CD4-positive, CD25-positive, alpha-beta regulatory T cell (primary cell): ENCODE data around the gene CACNA2D3. TPM values are rescaled to one million over a fixed set of nuclear protein-coding genes. Genes with fewer than 3 reads are reported as not detected.
"Not testable (repeated sequence)": the region's sequence is repeated elsewhere in the genome, so short reads cannot be mapped to it uniquely, and the experiment has no call there.

ENCODE experiments used
- ATAC-seq, 2 donors: fragments of 150-1000 bp; cut with Tn5 transposase; one replicate each; pipeline ENCODE4 v1.10.0; 2021; ENCODE audit warnings: low read depth in 2 of 2, moderate number of reproducible peaks in 2 of 2, moderate library complexity in 1 of 2
- DNase-seq, 3 donors: peaks; one replicate each; pipeline versions ENCODE4 v3.0.0 to v3.0.0-alpha.2; 2012 to 2022; ENCODE audit warnings: mixed read lengths in 1 of 3
- H3K27ac ChIP-seq: one replicate; pipeline ENCODE4 v1.7.0; 2013; ENCODE audit warnings: mild to moderate bottlenecking, low read length; ENCODE audit not compliant: insufficient read depth, poor library complexity, severe bottlenecking
- H3K27me3 ChIP-seq: one replicate; pipeline ENCODE4 v1.7.0; 2013; ENCODE audit warnings: low read length; ENCODE audit not compliant: control insufficient read depth, insufficient read depth
- H3K36me3 ChIP-seq: one replicate; pipeline ENCODE4 v1.7.0; 2013; ENCODE audit warnings: mild to moderate bottlenecking, low read length, moderate library complexity; ENCODE audit not compliant: control insufficient read depth, insufficient read depth
- H3K4me1 ChIP-seq: 2 replicates; pipeline ENCODE4 v1.7.0; 2013; ENCODE audit warnings: mild to moderate bottlenecking, low read length; ENCODE audit not compliant: insufficient read depth, control insufficient read depth, poor library complexity, severe bottlenecking
- H3K4me3 ChIP-seq: one replicate; pipeline ENCODE4 v1.7.0; 2013; ENCODE audit warnings: low read depth, mild to moderate bottlenecking, low read length, moderate library complexity
- H3K9me3 ChIP-seq, 2 experiments: 1 replicate in 1 of 2; 2 replicates in 1 of 2; pipeline ENCODE4 v1.7.0; 2013; ENCODE audit warnings: low read length in 2 of 2, mild to moderate bottlenecking in 1 of 2, moderate library complexity in 1 of 2; ENCODE audit not compliant: control insufficient read depth in 2 of 2
- H3K27ac Mint-ChIP-seq, 3 donors: one replicate each; pipeline ENCODE4 v1.8.0; 2020 to 2022; ENCODE audit warnings: mild to moderate bottlenecking in 3 of 3, mixed read lengths in 3 of 3, moderate library complexity in 2 of 3
- H3K27me3 Mint-ChIP-seq: one replicate; pipeline ENCODE4 v1.8.0; 2022; ENCODE audit warnings: mild to moderate bottlenecking, mixed read lengths
- H3K36me3 Mint-ChIP-seq: one replicate; pipeline ENCODE4 v1.8.0; 2020; ENCODE audit warnings: mixed read lengths
- H3K4me1 Mint-ChIP-seq, 4 donors: one replicate each; pipeline ENCODE4 v1.8.0; 2020 to 2022; ENCODE audit warnings: mixed read lengths in 4 of 4, mild to moderate bottlenecking in 1 of 4
- H3K4me3 Mint-ChIP-seq, 4 donors: one replicate each; pipeline ENCODE4 v1.8.0; 2020 to 2022; ENCODE audit warnings: mild to moderate bottlenecking in 4 of 4, mixed read lengths in 4 of 4, moderate library complexity in 3 of 4
- H3K9me3 Mint-ChIP-seq, 7 donors: one replicate each; pipeline ENCODE4 v1.8.0; 2020 to 2022; ENCODE audit warnings: mixed read lengths in 7 of 7, mild to moderate bottlenecking in 3 of 7, moderate library complexity in 2 of 7
- polyA plus RNA-seq, 4 donors: library from polyadenylated mRNA; unstranded; fragments of 300-500 nt; fragmentation: Illumina TruSeq; gene quantifications; one replicate each; pipeline ENCODE4 v1.2.3, GENCODE V29; 2021
- total RNA-seq: library from RNA; stranded (reverse); gene quantifications from one replicate; pipeline ENCODE4 v1.2.3, GENCODE V29; 2022

The CACNA2D3 gene
- total and polyA plus RNA-seq, 5 donors from 2014 or later: not detected

- no peaks in the 10 kb centered on the region for H3K9me3 ChIP-seq
- H3K36me3 ChIP-seq: no peaks in the 10 kb centered on the region
- Mint-ChIP-seq H3K4me1 (no peaks in the 10 kb centered on the region), H3K36me3 (no peaks in the 10 kb centered on the region), H3K4me3 (no peak overlapping the region), H3K9me3 (peaks cover 0 to 6% (median 2%) of the 10 kb centered on the region in 7 donors), H3K27ac (no peak overlapping the region), H3K27me3 (no peaks in the 10 kb centered on the region)
- H3K27me3 ChIP-seq: no peaks in the 10 kb centered on the region
- DNase-seq (no peak), ATAC-seq (no peak)
- no peaks in the 10 kb centered on the region for H3K4me1 ChIP-seq
- H3K4me3 ChIP-seq: no peak overlapping the region
- no peak overlapping the region for H3K27ac ChIP-seq
Measured at GRCh38 chr3:54633444-54634121, 511.2 kb downstream of the CACNA2D3 start.

GRCh38 chr3:54634122-54634469, 511.7 kb downstream of the CACNA2D3 start:
- H3K9me3 ChIP-seq: no peaks in the 10 kb centered on the region
- no peak overlapping the region for H3K4me3 Mint-ChIP-seq
- H3K27me3 ChIP-seq: no peaks in the 10 kb centered on the region
- H3K27ac ChIP-seq: no peak overlapping the region
- no peaks in the 10 kb centered on the region for H3K4me1 ChIP-seq
- H3K27ac Mint-ChIP-seq: no peak overlapping the region
- H3K9me3 Mint-ChIP-seq: peaks cover 0 to 6% (median 1%) of the 10 kb centered on the region in 7 donors
- no peaks in the 10 kb centered on the region for H3K4me1 Mint-ChIP-seq
- no peaks in the 10 kb centered on the region for H3K36me3 Mint-ChIP-seq
- no peak overlapping the region for H3K4me3 ChIP-seq
- ATAC-seq: no peak
- H3K36me3 ChIP-seq: no peaks in the 10 kb centered on the region
- peaks cover 4% of the 10 kb centered on the region for H3K27me3 Mint-ChIP-seq
- DNase-seq: no peak

GRCh38 chr3:54639790-54640372, 517.5 kb downstream of the CACNA2D3 start:
- not testable (repeated sequence) for H3K36me3 ChIP-seq, H3K4me3 Mint-ChIP-seq
- H3K27me3 Mint-ChIP-seq: peaks cover 21% of the 10 kb centered on the region

DNA sequence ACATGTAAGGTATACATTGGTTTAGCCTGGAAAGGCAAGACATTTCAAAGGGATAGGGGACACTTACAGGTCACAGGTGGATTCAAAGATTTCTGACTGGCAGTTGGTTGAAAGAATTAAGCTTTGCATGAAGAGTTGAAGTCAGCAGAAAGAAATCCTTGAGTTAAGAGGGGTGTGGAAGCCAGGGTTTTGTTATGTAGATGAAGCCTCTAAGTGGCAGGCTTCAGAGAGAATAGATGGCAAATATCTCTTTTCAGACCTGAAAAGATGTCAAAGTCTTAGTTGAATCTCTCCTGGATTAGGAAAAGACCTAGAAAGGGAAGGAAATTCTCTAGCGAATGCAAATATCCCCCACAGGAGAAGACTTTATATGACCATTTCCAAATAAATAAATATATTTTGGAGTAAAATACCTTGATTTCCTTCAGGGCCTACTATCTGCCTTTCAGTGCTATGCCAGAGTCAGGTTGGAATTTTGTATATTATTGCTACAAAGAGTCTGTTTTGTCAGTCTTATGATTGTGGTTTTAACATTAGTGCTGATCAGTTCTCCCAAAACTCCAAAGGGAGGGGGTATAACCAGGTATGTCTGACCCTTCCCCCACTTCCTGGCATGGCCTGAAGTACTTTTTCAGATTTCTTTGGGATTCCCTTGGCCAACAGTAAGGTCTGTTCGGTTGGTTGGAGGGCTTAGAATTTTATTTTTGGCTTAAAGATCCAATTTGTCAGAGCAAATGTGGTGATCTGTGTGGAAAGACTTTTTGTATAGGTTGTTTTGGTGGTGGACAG, 519.1 kb downstream of the CACNA2D3 start:
- H3K36me3 Mint-ChIP-seq: no peaks in the 10 kb centered on the region
- H3K27me3 ChIP-seq: no peaks in the 10 kb centered on the region
- no peaks in the 10 kb centered on the region for H3K4me1 Mint-ChIP-seq
- H3K27ac ChIP-seq: no peak overlapping the region
- H3K9me3 ChIP-seq: no peaks in the 10 kb centered on the region
- H3K4me1 ChIP-seq: no peaks in the 10 kb centered on the region
- no peak overlapping the region for H3K27ac Mint-ChIP-seq
- ATAC-seq (no peak), DNase-seq (no peak)
- H3K4me3 Mint-ChIP-seq: peak overlapping the region in 1 of 4 donors; percentile 40
- H3K9me3 Mint-ChIP-seq: peaks cover 0 to 11% (median 1%) of the 10 kb centered on the region in 7 donors
- no peak overlapping the region for H3K4me3 ChIP-seq
- no peaks in the 10 kb centered on the region for H3K36me3 ChIP-seq
- H3K27me3 Mint-ChIP-seq: peaks cover 21% of the 10 kb centered on the region

More at GRCh38 chr3:54639790-54640372, 517.5 kb downstream of the CACNA2D3 start:
- H3K27ac ChIP-seq, ATAC-seq, H3K27ac Mint-ChIP-seq, H3K4me1 Mint-ChIP-seq, H3K9me3 ChIP-seq, H3K27me3 ChIP-seq, DNase-seq, H3K4me1 ChIP-seq, H3K4me3 ChIP-seq, H3K36me3 Mint-ChIP-seq, H3K9me3 Mint-ChIP-seq: not testable (repeated sequence)

DNA sequence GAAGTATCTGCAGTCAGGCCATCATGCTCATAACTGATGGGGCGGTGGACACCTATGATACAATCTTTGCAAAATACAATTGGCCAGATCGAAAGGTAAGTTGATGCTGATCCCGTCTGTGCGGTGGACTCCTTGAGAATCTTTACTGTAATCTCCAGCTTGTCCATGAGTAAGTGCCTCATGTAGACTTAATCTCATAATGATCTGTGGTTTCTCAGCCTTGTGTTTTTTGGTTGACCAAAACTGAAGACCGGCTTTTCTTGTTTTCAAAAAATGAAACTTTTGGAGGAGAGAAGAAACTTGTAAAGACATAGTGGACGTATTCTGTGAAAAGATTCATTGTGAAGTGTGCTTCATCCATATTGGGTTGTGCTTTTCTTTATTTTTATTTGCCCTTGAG, 519.8 kb downstream of the CACNA2D3 start:
- no peaks in the 10 kb centered on the region for H3K27me3 ChIP-seq
- no peaks in the 10 kb centered on the region for H3K9me3 ChIP-seq
- H3K27me3 Mint-ChIP-seq: peaks cover 21% of the 10 kb centered on the region

GRCh38 chr3:54647721-54648120, 525.4 kb downstream of the CACNA2D3 start:
- H3K27me3 Mint-ChIP-seq: no peaks in the 10 kb centered on the region
- H3K4me1 Mint-ChIP-seq: no peaks in the 10 kb centered on the region
- Histone ChIP-seq H3K4me3 (no peak overlapping the region), H3K27ac (no peak overlapping the region), H3K27me3 (no peaks in the 10 kb centered on the region), H3K36me3 (no peaks in the 10 kb centered on the region), H3K9me3 (no peaks in the 10 kb centered on the region), H3K4me1 (no peaks in the 10 kb centered on the region)
- no peak overlapping the region for H3K27ac Mint-ChIP-seq
- no peaks in the 10 kb centered on the region for H3K36me3 Mint-ChIP-seq
- no peak for DNase-seq
- H3K9me3 Mint-ChIP-seq: peaks cover 0 to 24% (median 0%) of the 10 kb centered on the region in 7 donors
- no peak overlapping the region for H3K4me3 Mint-ChIP-seq
- no peak for ATAC-seq

More for the DNA sequence above, 519.8 kb downstream of the CACNA2D3 start:
- Histone ChIP-seq H3K4me3 (no peak overlapping the region), H3K36me3 (no peaks in the 10 kb centered on the region), H3K27ac (no peak overlapping the region), H3K4me1 (no peaks in the 10 kb centered on the region)
- no peak for DNase-seq
- H3K27ac Mint-ChIP-seq: no peak overlapping the region
- no peak overlapping the region for H3K4me3 Mint-ChIP-seq
- peaks cover 0 to 12% (median 1%) of the 10 kb centered on the region in 7 donors for H3K9me3 Mint-ChIP-seq
- no peak for ATAC-seq
- no peaks in the 10 kb centered on the region for H3K36me3 Mint-ChIP-seq
- no peaks in the 10 kb centered on the region for H3K4me1 Mint-ChIP-seq

DNA sequence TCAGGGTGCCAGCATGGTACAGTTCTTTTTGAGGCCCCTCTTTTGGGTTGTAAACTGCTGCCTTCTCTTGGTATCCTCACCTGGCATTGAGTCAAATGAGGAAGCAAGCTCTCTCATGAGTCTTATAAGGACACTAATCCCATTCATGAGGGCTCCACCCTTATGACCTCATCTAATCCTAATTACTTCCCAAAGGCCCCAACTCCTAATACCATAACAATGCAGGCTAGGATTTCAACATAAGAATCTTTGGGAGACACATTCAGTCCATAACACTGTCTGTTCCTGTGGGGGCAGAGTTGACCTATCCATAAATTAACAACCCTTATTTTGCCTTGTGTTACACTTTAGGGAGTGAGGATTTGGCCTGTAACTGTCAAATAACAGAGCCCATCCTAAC, 527.2 kb downstream of the CACNA2D3 start:
- no peaks in the 10 kb centered on the region for H3K27me3 Mint-ChIP-seq
- no peaks in the 10 kb centered on the region for H3K4me1 ChIP-seq
- ATAC-seq (no peak), DNase-seq (no peak)
- no peak overlapping the region for H3K27ac Mint-ChIP-seq
- H3K9me3 Mint-ChIP-seq: peaks cover 0 to 21% (median 3%) of the 10 kb centered on the region in 7 donors
- no peaks in the 10 kb centered on the region for H3K36me3 Mint-ChIP-seq
- no peak overlapping the region for H3K4me3 Mint-ChIP-seq
- peaks cover 0 to 2% (median 0%) of the 10 kb centered on the region in 4 donors for H3K4me1 Mint-ChIP-seq
- no peaks in the 10 kb centered on the region for H3K9me3 ChIP-seq
- no peak overlapping the region for H3K27ac ChIP-seq
- H3K27me3 ChIP-seq: no peaks in the 10 kb centered on the region
- no peaks in the 10 kb centered on the region for H3K36me3 ChIP-seq
- H3K4me3 ChIP-seq: no peak overlapping the region
